ENCODE measurements around the gene MCU.
"Not testable (repeated sequence)": the region's sequence is repeated elsewhere in the genome, so short reads cannot be mapped to it uniquely, and the experiment has no call there.

The MCU gene

DNA sequence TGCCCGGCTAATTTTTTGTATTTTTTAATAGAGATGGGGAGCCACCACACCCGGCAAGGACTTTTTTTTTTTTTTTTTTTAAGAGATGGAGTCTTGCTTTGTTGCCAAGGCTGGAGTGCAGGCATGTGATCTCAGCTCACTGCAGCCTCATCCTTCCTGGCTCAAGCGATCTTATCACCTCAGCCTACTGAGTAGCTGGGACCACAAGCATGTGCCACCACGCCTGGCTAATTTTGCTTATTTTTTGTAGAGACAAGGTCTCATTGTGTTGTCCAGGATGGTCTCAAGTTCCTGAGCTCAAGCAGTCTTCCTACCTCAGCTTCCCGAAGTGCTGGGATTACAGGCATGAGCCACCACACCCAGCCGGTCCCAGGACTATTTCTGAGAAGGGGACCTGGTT, 9.3 kb upstream of the MCU start:
- no peak overlapping the region for H3K4me3 ChIP-seq (ENCODE audit: low read depth, low read length)
- DNase-seq (ENCODE audit: low read depth), result no peak
- no peak for TF ChIP-seq POLR2A (IDR thresholded peaks at IDR 0.05; ENCODE audit: extremely low read depth, insufficient read length)
- no peak for TF ChIP-seq MYC (IDR thresholded peaks at IDR 0.05; ENCODE audit: low read depth, low read length)
- TF ChIP-seq, protein P1, sequence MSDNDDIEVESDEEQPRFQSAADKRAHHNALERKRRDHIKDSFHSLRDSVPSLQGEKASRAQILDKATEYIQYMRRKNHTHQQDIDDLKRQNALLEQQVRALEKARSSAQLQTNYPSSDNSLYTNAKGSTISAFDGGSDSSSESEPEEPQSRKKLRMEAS (IDR thresholded peaks at IDR 0.05; ENCODE audit: low read depth, low read length), result no peak
- TF ChIP-seq, protein P2, sequence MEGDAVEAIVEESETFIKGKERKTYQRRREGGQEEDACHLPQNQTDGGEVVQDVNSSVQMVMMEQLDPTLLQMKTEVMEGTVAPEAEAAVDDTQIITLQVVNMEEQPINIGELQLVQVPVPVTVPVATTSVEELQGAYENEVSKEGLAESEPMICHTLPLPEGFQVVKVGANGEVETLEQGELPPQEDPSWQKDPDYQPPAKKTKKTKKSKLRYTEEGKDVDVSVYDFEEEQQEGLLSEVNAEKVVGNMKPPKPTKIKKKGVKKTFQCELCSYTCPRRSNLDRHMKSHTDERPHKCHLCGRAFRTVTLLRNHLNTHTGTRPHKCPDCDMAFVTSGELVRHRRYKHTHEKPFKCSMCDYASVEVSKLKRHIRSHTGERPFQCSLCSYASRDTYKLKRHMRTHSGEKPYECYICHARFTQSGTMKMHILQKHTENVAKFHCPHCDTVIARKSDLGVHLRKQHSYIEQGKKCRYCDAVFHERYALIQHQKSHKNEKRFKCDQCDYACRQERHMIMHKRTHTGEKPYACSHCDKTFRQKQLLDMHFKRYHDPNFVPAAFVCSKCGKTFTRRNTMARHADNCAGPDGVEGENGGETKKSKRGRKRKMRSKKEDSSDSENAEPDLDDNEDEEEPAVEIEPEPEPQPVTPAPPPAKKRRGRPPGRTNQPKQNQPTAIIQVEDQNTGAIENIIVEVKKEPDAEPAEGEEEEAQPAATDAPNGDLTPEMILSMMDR (IDR thresholded peaks at IDR 0.05; ENCODE audit: low read depth, low read length), result no peak

DNA sequence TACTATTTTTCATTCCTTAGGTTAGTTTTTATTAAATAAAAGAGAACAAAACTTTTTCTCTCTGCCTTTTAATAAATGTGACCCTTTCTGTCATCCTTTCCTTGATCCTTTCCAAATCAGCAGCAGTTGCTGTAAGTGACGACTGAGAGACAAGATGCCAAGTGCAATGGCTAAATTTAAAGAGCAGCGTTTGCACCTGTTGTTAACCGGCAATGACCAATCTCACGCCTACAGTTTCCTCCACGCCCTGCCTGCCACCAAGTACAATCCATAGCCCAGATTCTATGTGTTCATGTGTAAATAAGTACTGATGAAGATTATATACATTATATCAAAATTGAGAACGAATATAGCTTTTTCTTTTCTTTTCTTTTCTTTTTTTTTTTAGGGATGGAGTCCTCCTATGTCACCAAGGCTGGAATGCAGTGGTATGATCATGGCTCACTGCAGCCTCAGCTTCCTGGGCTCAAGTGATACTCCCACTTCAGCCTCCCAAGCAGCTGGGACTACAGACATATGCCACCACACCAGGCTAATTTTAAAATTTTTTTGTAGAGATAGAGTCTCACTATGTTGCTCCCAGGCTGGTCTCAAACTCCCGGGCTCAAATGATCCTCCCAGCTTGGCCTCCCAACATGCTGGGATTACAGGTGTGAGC, 6.5 kb upstream of the MCU start:
- no peak overlapping the region for H3K4me3 ChIP-seq (ENCODE audit: low read depth, low read length)
- DNase-seq (ENCODE audit: low read depth), result no peak
- TF ChIP-seq, protein P2 (IDR thresholded peaks at IDR 0.05; ENCODE audit: low read depth, low read length), result no peak
- TF ChIP-seq MYC (IDR thresholded peaks at IDR 0.05; ENCODE audit: low read depth, low read length), result no peak

DNA sequence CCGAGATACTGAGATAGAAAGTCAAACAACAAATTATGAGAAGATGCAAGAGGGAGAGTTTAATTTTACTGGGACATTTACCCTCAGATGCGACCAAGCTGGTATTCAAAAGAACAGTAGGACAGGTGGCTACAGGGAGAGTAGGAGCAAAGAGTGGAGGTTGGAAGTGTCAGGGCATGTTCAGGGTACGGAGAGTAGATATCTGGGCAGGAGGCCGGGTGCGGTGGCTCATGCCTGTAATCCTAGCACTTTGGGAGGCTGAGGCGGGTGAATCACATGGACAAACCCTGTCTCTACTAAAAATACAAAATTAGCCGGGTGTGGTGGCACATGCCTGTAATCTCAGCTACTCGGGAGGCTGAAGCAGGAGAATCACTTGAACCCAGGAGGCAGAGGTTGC, 5.5 kb upstream of the MCU start:
- H3K4me3 ChIP-seq (ENCODE audit: low read depth, low read length); DNase-seq (ENCODE audit: low read depth): not testable (repeated sequence)

DNA sequence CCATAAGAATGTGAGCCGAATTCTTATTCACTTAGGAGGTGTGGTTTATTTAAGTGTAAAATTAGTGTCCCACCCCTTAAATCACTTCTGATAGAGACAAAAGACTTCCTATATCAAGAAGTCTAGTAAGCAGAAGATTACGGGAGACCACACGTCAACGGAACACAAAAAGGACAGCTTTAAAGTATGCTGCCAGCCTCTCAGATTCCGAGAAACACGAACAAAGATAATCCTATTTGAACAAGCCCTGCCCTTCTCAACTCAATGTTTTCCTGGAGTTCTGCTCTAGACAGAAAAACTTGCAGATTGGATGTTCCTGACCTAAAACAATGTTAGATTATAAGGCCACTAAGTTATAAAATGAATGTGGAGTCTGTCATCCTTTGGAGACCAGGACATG, 4.9 kb upstream of the MCU start:
- TF ChIP-seq, protein P1 (IDR thresholded peaks at IDR 0.05; ENCODE audit: low read depth, low read length), result no peak
- TF ChIP-seq POLR2A (IDR thresholded peaks at IDR 0.05; ENCODE audit: extremely low read depth, insufficient read length) (no peak), MYC (IDR thresholded peaks at IDR 0.05; ENCODE audit: low read depth, low read length) (no peak)
- TF ChIP-seq, protein P2 (IDR thresholded peaks at IDR 0.05; ENCODE audit: low read depth, low read length), result no peak
- H3K4me3 ChIP-seq (ENCODE audit: low read depth, low read length), result no peak overlapping the region
- no peak for DNase-seq (ENCODE audit: low read depth)

DNA sequence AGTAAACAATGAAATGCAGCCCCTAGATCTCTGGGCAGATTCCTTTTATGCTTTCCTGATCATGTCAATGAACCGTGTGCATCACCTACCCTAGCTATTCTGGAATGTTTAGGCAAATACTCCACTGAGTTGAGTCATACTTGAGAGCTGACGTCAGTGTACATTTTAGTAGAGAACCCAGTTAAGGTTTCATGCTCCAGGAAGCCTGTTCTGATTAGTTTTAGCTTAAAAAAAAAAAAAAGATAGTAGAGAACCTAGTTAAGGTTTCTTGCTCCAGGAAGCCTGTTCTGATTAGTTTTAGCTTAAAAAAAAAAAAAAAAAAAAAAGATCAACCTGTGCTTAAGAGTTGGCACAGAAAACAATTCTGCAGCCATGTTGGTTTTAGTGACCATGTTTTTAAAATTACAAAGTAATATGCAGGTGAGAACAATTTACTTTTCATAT, 3.7 kb upstream of the MCU start:
- no peak for DNase-seq (ENCODE audit: low read depth)
- H3K4me3 ChIP-seq (ENCODE audit: low read depth, low read length), result no peak overlapping the region
- TF ChIP-seq MYC (IDR thresholded peaks at IDR 0.05; ENCODE audit: low read depth, low read length) (no peak), POLR2A (IDR thresholded peaks at IDR 0.05; ENCODE audit: extremely low read depth, insufficient read length) (no peak)
- TF ChIP-seq, protein P1 (IDR thresholded peaks at IDR 0.05; ENCODE audit: low read depth, low read length), result no peak
- TF ChIP-seq, protein P2 (IDR thresholded peaks at IDR 0.05; ENCODE audit: low read depth, low read length), result no peak

DNA sequence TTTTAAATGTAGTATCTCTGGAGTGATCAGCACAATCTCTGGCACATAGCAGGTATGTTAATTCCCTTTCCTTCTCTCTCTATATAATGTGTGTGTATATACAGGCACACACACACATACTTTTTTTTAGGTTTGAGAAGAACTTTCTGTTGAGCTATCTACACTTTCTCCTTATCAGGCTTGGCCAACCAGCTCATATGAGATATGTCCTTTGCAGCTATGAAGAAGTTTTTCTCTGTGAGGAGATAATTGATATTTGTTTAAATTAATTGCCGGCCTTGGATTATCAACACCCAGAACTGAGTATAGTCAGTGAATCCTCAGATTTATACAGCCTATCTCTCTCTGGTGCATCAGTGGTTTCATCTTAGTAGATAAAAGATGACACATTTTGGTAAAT, 2.3 kb upstream of the MCU start:
- no peak overlapping the region for H3K4me3 ChIP-seq (ENCODE audit: low read depth, low read length)
- DNase-seq (ENCODE audit: low read depth), result no peak
- TF ChIP-seq MYC (IDR thresholded peaks at IDR 0.05; ENCODE audit: low read depth, low read length) (no peak), POLR2A (IDR thresholded peaks at IDR 0.05; ENCODE audit: extremely low read depth, insufficient read length) (no peak)
- TF ChIP-seq, protein P2 (IDR thresholded peaks at IDR 0.05; ENCODE audit: low read depth, low read length), result no peak
- TF ChIP-seq, protein P1 (IDR thresholded peaks at IDR 0.05; ENCODE audit: low read depth, low read length), result no peak
